Endodermal cell (in vitro differentiated cells): ENCODE results near the gene BHLHE40. TPM values are rescaled to one million over a fixed set of nuclear protein-coding genes. Genes with fewer than 3 reads are reported as not detected.

Experiments
- DNase-seq: peaks from one replicate; pipeline ENCODE4 v3.0.0-alpha.2; 2017
- H3K27ac ChIP-seq: 2 replicates; pipeline ENCODE4 v1.5.1; 2013; ENCODE audit warnings: mild to moderate bottlenecking, low read depth, low read length, moderate library complexity
- H3K27me3 ChIP-seq: 2 replicates; pipeline ENCODE4 v1.6.1; 2013; ENCODE audit warnings: mild to moderate bottlenecking, low read length, moderate library complexity; ENCODE audit not compliant: insufficient read depth, control insufficient read depth, poor library complexity, severe bottlenecking
- H3K36me3 ChIP-seq: 2 replicates; pipeline ENCODE4 v1.7.0; 2013; ENCODE audit warnings: mild to moderate bottlenecking, low read length, moderate library complexity; ENCODE audit not compliant: control insufficient read depth, insufficient read depth
- H3K4me1 ChIP-seq: one replicate; pipeline ENCODE4 v1.7.0; 2013; ENCODE audit warnings: low read length; ENCODE audit not compliant: control insufficient read depth, insufficient read depth
- H3K4me3 ChIP-seq: 2 replicates; pipeline ENCODE4 v1.5.1; 2013; ENCODE audit warnings: mild to moderate bottlenecking, low read length, moderate library complexity
- H3K9ac ChIP-seq: 2 replicates; pipeline ENCODE4 v1.6.1; 2013; ENCODE audit warnings: mild to moderate bottlenecking, low read length, moderate library complexity; ENCODE audit not compliant: poor library complexity, severe bottlenecking; ENCODE audit errors: extremely low read depth
- H3K9me3 ChIP-seq: 2 replicates; pipeline ENCODE4 v1.6.1; 2013; ENCODE audit warnings: mild to moderate bottlenecking, low read length, moderate library complexity; ENCODE audit not compliant: control insufficient read depth
- H3K27ac Mint-ChIP-seq: 2 replicates; pipeline ENCODE4 v1.8.0; 2020; ENCODE audit warnings: mixed read lengths
- H3K27me3 Mint-ChIP-seq: 2 replicates; pipeline ENCODE4 v1.8.0; 2021; ENCODE audit warnings: mild to moderate bottlenecking, mixed read lengths; ENCODE audit not compliant: insufficient read depth
- H3K36me3 Mint-ChIP-seq: 2 replicates; pipeline ENCODE4 v1.8.0; 2020; ENCODE audit warnings: low read depth, mixed read lengths
- H3K4me1 Mint-ChIP-seq: 2 replicates; pipeline ENCODE4 v1.8.0; 2020; ENCODE audit warnings: mixed read lengths
- H3K4me3 Mint-ChIP-seq: 2 replicates; pipeline ENCODE4 v1.8.0; 2020; ENCODE audit warnings: mild to moderate bottlenecking, moderate library complexity, mixed read lengths
- H3K9me3 Mint-ChIP-seq: 2 replicates; pipeline ENCODE4 v1.8.0; 2020; ENCODE audit warnings: mild to moderate bottlenecking, mixed read lengths
- WGBS, 2 experiments: methylation state at CpG; one replicate each; pipeline versions ENCODE4 v1.1.5 to v1.1.7; 2013; ENCODE audit warnings: missing lambda C conversion rate in 2 of 2, mixed read lengths in 1 of 2; ENCODE audit not compliant: insufficient coverage in 1 of 2, insufficient read length in 1 of 2; 5-methylcytosine and 5-hydroxymethylcytosine counted together
- total RNA-seq, 2 donors: library from RNA; stranded (reverse); fragmentation: NEBNext Ultra II Directional in 1 of 2; extraction: Animal tissue kit (Norgen Biotek cat#: 25700) in 1 of 2; gene quantifications; 2 replicates in 1 of 2; 3 replicates in 1 of 2; pipeline ENCODE4 v1.2.1, GENCODE V29; 2021
- TF ChIP-seq, protein P1 (sequence below): fragments of 200-600 bp; sonication (generic); conservative IDR thresholded peaks from 2 replicates; pipeline ENCODE4 v1.5.0; 2021; ENCODE audit warnings: antibody characterized with exemption, mild to moderate bottlenecking

The BHLHE40 gene
- total RNA-seq, 2 donors from 2014 or later = 2.6 to 2.9 TPM

- Histone ChIP-seq H3K4me1 (peaks cover 13% of the 10 kb centered on the region), H3K9ac (no peak overlapping the region), H3K4me3 (no peak overlapping the region), H3K27ac (no peak overlapping the region), H3K36me3 (no peaks in the 10 kb centered on the region), H3K27me3 (no peaks in the 10 kb centered on the region), H3K9me3 (no peaks in the 10 kb centered on the region)
- TF ChIP-seq, protein P1, sequence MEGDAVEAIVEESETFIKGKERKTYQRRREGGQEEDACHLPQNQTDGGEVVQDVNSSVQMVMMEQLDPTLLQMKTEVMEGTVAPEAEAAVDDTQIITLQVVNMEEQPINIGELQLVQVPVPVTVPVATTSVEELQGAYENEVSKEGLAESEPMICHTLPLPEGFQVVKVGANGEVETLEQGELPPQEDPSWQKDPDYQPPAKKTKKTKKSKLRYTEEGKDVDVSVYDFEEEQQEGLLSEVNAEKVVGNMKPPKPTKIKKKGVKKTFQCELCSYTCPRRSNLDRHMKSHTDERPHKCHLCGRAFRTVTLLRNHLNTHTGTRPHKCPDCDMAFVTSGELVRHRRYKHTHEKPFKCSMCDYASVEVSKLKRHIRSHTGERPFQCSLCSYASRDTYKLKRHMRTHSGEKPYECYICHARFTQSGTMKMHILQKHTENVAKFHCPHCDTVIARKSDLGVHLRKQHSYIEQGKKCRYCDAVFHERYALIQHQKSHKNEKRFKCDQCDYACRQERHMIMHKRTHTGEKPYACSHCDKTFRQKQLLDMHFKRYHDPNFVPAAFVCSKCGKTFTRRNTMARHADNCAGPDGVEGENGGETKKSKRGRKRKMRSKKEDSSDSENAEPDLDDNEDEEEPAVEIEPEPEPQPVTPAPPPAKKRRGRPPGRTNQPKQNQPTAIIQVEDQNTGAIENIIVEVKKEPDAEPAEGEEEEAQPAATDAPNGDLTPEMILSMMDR = no peak
- Mint-ChIP-seq H3K9me3 (no peaks in the 10 kb centered on the region), H3K27ac (no peak overlapping the region), H3K4me3 (no peak overlapping the region), H3K4me1 (peaks cover 28% of the 10 kb centered on the region), H3K36me3 (no peaks in the 10 kb centered on the region), H3K27me3 (peaks cover 8% of the 10 kb centered on the region)
- WGBS, 2 experiments = 95 to 96% methylated on average over 4 to 6 of the region's 6 CpGs
- DNase-seq = no peak
Measured at GRCh38 chr3:5010140-5010539, 30.9 kb downstream of the BHLHE40 start.

DNA sequence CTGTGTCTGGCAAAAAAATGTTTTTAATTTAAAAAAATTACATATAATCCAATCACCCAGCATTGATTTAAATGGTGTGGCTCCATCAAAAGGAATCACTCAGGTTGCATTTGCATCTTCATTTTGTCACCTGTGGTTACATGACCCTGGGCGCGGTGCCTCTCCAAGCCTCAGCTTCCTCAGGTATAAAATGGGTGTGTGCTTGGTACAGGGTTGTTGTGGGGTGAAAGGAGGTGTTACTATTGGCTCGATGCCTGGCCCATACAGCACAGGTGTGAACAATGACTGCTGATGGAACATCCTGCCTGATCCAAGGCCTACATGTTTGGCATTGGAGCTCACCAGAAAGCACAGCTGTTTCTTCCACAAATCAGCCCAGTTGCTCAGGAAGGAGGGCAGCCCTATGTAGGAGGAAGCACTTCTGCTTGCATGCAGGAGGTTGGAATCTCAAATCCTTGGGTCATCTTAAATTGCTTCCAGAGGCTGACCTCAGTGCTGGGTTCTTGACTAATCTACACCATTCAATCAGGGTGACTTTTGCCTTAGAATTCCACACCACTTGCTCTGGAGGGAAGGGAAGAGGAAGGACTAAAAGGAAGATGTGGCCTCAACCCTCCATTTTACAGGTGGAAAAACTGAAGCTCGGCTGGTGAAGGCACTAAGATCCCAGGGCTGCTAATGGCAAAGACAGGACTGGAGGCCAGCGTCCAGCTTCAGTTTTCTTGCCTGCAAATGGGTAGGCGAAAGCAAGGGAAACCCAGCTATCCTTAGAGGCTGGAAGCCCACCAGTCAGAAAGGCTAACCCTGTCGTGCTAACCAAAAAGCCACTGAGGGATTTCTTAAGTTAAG is 31.7 kb downstream of the BHLHE40 start:
- Mint-ChIP-seq H3K9me3 (no peaks in the 10 kb centered on the region), H3K4me1 (peaks cover 30% of the 10 kb centered on the region), H3K27me3 (peaks cover 9% of the 10 kb centered on the region), H3K27ac (no peak overlapping the region), H3K36me3 (no peaks in the 10 kb centered on the region), H3K4me3 (no peak overlapping the region)
- Histone ChIP-seq H3K4me3 (no peak overlapping the region), H3K27ac (no peak overlapping the region), H3K9me3 (no peaks in the 10 kb centered on the region), H3K9ac (no peak overlapping the region), H3K27me3 (no peaks in the 10 kb centered on the region), H3K36me3 (no peaks in the 10 kb centered on the region), H3K4me1 (peaks cover 13% of the 10 kb centered on the region)
- 91% methylated on average over 6 to 7 of the region's 7 CpGs for WGBS, 2 experiments
- DNase-seq = peak; percentile 39
- TF ChIP-seq, protein P1 = no peak

DNA sequence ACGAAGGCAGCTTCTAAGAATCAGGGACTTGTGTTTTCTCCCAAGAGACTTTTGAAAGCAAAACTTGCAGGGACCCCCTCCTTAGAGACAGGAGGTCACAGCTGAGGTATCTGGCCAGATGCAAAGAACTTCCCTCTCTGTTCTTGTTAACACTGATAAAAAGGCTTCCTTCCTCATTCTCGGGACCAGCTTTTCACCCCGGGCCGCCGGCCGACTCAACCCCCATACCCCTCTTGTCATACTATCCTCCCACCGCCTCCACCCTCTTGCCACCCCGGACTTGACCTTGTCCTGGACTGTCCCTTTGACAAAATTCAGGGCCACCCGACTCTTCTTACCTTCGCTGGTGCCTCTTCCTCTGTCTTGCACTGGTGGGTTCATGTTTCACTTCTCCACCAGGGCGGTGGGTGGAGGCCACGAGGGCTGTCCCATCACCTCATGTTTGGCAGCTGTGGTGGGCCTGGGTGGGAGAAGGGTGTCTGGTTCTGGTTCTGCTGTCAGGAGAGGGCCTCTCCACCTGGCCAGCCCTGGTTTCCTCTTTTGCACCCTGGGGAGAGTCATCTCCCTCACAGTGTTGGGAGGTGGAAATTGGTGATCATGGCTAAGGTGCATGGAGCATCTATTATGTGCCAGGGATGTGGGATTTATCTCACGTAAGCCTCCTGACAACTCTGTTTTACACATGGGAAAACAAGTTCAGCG is 32.5 kb downstream of the BHLHE40 start:
- no peaks in the 10 kb centered on the region for H3K27me3 ChIP-seq
- 85 to 90% methylated on average over 12 to 14 of the region's 14 CpGs for WGBS, 2 experiments
- peaks cover 35% of the 10 kb centered on the region for H3K4me1 Mint-ChIP-seq
- H3K36me3 Mint-ChIP-seq = no peaks in the 10 kb centered on the region
- DNase-seq = peak; percentile 57
- H3K4me3 Mint-ChIP-seq = no peak overlapping the region
- peaks cover 9% of the 10 kb centered on the region for H3K27me3 Mint-ChIP-seq
- no peak overlapping the region for H3K27ac Mint-ChIP-seq
- no peaks in the 10 kb centered on the region for H3K9me3 ChIP-seq
- H3K9ac ChIP-seq = no peak overlapping the region
- H3K4me1 ChIP-seq = peaks cover 13% of the 10 kb centered on the region
- H3K4me3 ChIP-seq = no peak overlapping the region
- no peaks in the 10 kb centered on the region for H3K9me3 Mint-ChIP-seq
- TF ChIP-seq, protein P1 = peak; percentile 24
- no peak overlapping the region for H3K27ac ChIP-seq
- no peaks in the 10 kb centered on the region for H3K36me3 ChIP-seq
